ENCODE data around the gene P3H4. TPM values are rescaled to one million over a fixed set of nuclear protein-coding genes. Genes with fewer than 3 reads are reported as not detected.
A peak's percentile ranks its signal among the peaks of the same experiment; 100 is the strongest.
"Not testable (repeated sequence)": the region's sequence is repeated elsewhere in the genome, so short reads cannot be mapped to it uniquely, and the experiment has no call there.

P3H4 gene
- total RNA-seq, 1 donor from 2014 or later, result 84.8 TPM

DNA sequence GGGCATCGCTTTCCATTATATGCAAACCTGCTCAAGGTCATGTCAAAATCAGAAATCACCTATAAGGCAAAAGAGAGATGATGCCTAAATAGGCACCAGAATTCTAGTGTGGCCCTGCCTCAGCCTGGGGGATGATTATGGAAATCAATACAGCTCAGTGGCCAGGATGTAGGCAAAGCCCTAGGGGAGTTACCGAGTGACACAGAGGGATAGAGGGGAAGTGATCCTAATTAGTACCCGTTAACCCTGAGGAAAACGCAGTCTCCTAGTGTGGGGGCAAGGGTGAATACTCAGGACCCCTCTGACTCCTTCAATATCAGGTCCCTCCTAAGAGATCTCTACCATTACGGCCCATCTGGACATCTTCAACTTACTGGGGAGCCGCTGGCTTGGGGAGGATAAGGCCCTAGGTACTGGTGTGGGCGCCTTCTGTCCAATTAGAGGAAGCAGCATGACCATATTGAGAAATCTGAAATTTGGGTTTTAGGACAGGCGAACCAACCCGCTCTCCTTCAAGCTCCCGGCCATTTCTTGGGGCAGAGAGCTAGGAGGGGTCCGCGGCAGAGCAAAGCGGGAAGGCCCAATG, 23.6 kb upstream of the P3H4 start:
- DNase-seq (ENCODE audit: low spot score), result no peak
- Mint-ChIP-seq H3K36me3 (ENCODE audit: low read depth) (peaks cover 9% of the 10 kb centered on the region), H3K27ac (ENCODE audit: unreplicated experiment) (no peak overlapping the region), H3K4me1 (ENCODE audit: low read depth) (peaks cover 17% of the 10 kb centered on the region), H3K27me3 (ENCODE audit: low read depth) (no peaks in the 10 kb centered on the region), H3K4me3 (ENCODE audit: unreplicated experiment) (peak overlapping the region; percentile 72), H3K9me3 (ENCODE audit: low read depth) (no peaks in the 10 kb centered on the region)
- TF ChIP-seq, protein P1, sequence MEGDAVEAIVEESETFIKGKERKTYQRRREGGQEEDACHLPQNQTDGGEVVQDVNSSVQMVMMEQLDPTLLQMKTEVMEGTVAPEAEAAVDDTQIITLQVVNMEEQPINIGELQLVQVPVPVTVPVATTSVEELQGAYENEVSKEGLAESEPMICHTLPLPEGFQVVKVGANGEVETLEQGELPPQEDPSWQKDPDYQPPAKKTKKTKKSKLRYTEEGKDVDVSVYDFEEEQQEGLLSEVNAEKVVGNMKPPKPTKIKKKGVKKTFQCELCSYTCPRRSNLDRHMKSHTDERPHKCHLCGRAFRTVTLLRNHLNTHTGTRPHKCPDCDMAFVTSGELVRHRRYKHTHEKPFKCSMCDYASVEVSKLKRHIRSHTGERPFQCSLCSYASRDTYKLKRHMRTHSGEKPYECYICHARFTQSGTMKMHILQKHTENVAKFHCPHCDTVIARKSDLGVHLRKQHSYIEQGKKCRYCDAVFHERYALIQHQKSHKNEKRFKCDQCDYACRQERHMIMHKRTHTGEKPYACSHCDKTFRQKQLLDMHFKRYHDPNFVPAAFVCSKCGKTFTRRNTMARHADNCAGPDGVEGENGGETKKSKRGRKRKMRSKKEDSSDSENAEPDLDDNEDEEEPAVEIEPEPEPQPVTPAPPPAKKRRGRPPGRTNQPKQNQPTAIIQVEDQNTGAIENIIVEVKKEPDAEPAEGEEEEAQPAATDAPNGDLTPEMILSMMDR (IDR thresholded peaks at IDR 0.05), result no peak

DNA sequence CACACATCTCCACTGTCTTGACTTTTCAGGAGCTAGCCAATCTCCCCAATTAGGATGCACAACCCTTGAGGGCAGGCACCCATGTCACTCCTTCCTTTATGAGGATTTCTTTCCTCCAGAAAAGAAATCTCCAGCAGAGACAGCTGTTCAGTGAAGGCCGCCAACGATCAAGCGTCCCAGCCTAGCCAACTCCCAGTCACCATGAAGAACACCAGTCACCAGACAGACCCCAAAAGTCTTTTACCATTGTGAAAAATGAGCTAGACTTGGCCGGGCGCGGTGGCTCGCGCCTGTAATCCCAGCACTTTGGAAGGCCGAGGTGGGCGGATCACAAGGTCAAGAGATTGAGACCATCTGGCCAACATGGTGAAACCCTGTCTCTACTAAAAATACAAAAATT, 18.2 kb upstream of the P3H4 start:
- H3K9me3 Mint-ChIP-seq (ENCODE audit: low read depth), result not testable (repeated sequence)
- peaks cover 16% of the 10 kb centered on the region for H3K36me3 Mint-ChIP-seq (ENCODE audit: low read depth)

DNA sequence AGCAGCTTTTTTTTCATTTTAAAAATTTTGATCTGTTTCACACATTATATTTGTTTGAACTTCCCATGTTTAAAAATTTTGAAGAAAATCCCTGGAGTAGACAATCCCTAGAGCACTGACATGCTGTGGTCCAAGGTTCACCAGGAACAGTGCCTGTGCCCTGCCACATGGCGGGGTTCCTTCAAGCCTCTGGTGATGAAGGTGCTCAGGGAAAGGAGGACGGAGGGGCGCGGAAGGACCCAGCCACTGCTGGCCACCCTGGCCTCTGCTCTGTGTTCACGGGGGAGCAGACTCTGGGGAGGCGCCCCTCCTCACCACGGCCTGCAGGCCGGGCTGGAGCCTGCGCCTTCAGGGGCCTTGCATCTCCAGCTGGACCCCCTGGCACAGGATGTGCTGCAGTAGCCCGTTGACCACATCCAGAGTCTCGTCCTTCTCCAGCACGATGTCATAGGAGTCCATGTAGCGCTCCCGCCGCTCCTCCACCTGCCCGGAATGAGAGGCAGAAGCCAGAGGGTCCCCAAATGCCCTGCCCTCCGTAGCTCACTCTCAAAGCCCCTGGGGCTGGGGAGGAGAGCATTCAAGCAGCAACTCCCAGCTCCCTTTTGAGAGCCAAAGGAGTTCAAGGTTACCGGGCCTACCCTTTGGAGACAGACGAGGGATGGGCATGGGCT, 13.6 kb upstream of the P3H4 start:
- no peak overlapping the region for H3K4me3 Mint-ChIP-seq (ENCODE audit: unreplicated experiment)

More for the DNA sequence above, 18.2 kb upstream of the P3H4 start:
- H3K27me3 Mint-ChIP-seq (ENCODE audit: low read depth); H3K27ac Mint-ChIP-seq (ENCODE audit: unreplicated experiment); H3K4me3 Mint-ChIP-seq (ENCODE audit: unreplicated experiment); H3K4me1 Mint-ChIP-seq (ENCODE audit: low read depth): not testable (repeated sequence)
- peak; percentile 10 for DNase-seq (ENCODE audit: low spot score)

DNA sequence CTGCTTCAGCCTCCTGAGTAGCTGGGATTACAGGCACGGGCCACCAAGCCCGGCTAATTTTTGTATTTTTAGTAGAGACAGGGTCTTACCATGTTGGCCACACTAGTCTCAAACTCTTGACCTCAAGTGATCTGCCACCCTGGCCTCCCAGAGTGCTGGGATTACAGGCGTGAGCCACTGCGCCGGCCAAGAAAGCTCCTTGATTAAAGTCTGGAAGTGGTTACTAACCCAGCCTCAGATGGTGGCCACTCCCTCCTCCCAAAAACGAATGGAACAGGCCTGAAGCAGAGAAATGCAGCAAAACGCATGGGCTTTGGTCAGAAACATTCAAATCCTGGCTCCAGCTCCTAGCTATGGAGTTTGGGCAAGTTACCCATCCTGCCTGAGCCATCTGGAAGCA, 12.3 kb upstream of the P3H4 start:
- peak overlapping the region; percentile 51 for H3K27ac Mint-ChIP-seq (ENCODE audit: unreplicated experiment)
- no peak for DNase-seq (ENCODE audit: low spot score)

More for the DNA sequence above, 13.6 kb upstream of the P3H4 start:
- H3K4me1 Mint-ChIP-seq (ENCODE audit: low read depth), result no peaks in the 10 kb centered on the region
- H3K9me3 Mint-ChIP-seq (ENCODE audit: low read depth), result no peaks in the 10 kb centered on the region
- no peaks in the 10 kb centered on the region for H3K27me3 Mint-ChIP-seq (ENCODE audit: low read depth)
- TF ChIP-seq, protein P1 (IDR thresholded peaks at IDR 0.05), result no peak
- H3K36me3 Mint-ChIP-seq (ENCODE audit: low read depth), result peaks cover 13% of the 10 kb centered on the region
- DNase-seq (ENCODE audit: low spot score), result peak; percentile 34
- H3K27ac Mint-ChIP-seq (ENCODE audit: unreplicated experiment), result no peak overlapping the region

DNA sequence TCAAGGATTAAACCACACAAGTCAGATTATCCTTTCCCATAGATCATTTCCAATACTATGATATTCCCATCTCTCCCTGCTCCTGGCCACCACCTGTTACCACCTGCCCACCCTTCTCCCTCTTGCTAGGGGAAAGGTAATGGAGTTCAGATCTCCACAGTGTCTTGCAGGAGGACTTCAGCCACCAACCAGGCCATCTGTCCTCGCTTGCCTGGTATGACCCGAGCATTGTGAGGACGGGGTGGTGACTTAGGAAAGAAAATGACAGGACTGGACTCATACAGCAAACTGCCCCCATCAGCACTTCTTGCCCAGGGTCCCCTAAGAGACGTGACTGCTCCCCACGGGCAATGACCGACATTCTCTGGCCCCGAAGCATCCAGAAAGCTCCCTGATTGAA, 11.8 kb upstream of the P3H4 start:
- Mint-ChIP-seq H3K36me3 (ENCODE audit: low read depth) (peaks cover 15% of the 10 kb centered on the region), H3K9me3 (ENCODE audit: low read depth) (no peaks in the 10 kb centered on the region), H3K4me1 (ENCODE audit: low read depth) (no peaks in the 10 kb centered on the region), H3K27ac (ENCODE audit: unreplicated experiment) (peak overlapping the region; percentile 33), H3K4me3 (ENCODE audit: unreplicated experiment) (no peak overlapping the region), H3K27me3 (ENCODE audit: low read depth) (no peaks in the 10 kb centered on the region)
- TF ChIP-seq, protein P1 (IDR thresholded peaks at IDR 0.05), result no peak
- no peak for DNase-seq (ENCODE audit: low spot score)

More for the DNA sequence above, 12.3 kb upstream of the P3H4 start:
- Mint-ChIP-seq H3K4me1 (ENCODE audit: low read depth) (no peaks in the 10 kb centered on the region), H3K4me3 (ENCODE audit: unreplicated experiment) (no peak overlapping the region), H3K9me3 (ENCODE audit: low read depth) (no peaks in the 10 kb centered on the region), H3K36me3 (ENCODE audit: low read depth) (peaks cover 17% of the 10 kb centered on the region), H3K27me3 (ENCODE audit: low read depth) (no peaks in the 10 kb centered on the region)
- TF ChIP-seq, protein P1 (IDR thresholded peaks at IDR 0.05), result no peak

DNA sequence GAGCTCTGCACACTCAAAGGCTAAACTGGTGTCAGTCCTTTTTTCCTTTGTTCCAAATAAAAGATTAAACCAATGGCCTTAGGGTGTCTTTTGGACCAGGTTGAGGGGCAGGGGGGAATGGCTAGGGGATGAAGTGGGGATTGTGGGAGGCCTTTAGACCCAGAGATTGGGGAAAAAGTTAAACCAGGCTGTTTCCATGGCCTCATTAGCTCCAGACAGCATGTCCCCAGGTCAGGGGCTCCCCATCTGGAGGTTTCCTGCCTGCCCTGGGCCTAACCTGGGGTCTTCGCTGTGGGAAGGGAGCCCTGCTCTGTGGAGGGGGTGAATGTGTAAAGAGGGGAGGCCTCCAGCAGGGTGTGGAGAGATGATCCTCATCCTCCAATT, 11.4 kb upstream of the P3H4 start:
- TF ChIP-seq, protein P1 (IDR thresholded peaks at IDR 0.05), result no peak
- Mint-ChIP-seq H3K27ac (ENCODE audit: unreplicated experiment) (no peak overlapping the region), H3K4me3 (ENCODE audit: unreplicated experiment) (no peak overlapping the region), H3K36me3 (ENCODE audit: low read depth) (peaks cover 16% of the 10 kb centered on the region), H3K9me3 (ENCODE audit: low read depth) (no peaks in the 10 kb centered on the region), H3K27me3 (ENCODE audit: low read depth) (no peaks in the 10 kb centered on the region), H3K4me1 (ENCODE audit: low read depth) (no peaks in the 10 kb centered on the region)
- DNase-seq (ENCODE audit: low spot score), result no peak

Measured in chondrocyte (in vitro differentiated cells).